SK-N-SH (cell line): ENCODE data around the gene NTN1. TPM values are rescaled to one million over a fixed set of nuclear protein-coding genes. Genes with fewer than 3 reads are reported as not detected.

Source experiments
- CTCF ChIA-PET: fragments of 300-600, 350-600 bp; formaldehyde crosslinking; extraction: SDS; loops from one replicate; lab custom pipeline; 2021; lab: Yijun Ruan, JAX
- POLR2A ChIA-PET: fragments of 350-600 bp; sonication (Branson Sonifier 250); formaldehyde crosslinking; extraction: SDS; loops from one replicate; lab custom pipeline; 2020; ENCODE audit warnings: antibody characterized with exemption, inconsistent platforms; lab: Yijun Ruan, JAX
- DNase-seq: peaks from one replicate; pipeline ENCODE4 v3.0.0; 2012
- H2AFZ ChIP-seq: fragments of 200-600 bp; sonication (generic); 2 replicates; pipeline ENCODE4 v1.8.1; 2016; ENCODE audit warnings: antibody characterized with exemption, mild to moderate bottlenecking, low read depth
- H3F3A ChIP-seq: fragments of 200-600 bp; sonication (generic); replicated peaks from 2 replicates; pipeline ENCODE3; 2016; ENCODE audit warnings: antibody characterized with exemption, mild to moderate bottlenecking; ENCODE audit not compliant: insufficient read depth
- H3K27ac ChIP-seq, 2 experiments: fragments of 200-500 bp in 1 of 2; fragments of 200-600 bp in 1 of 2; sonication (Bioruptor generic) in 1 of 2; sonication (generic), shearing (Covaris generic) in 1 of 2; 2 replicates each; pipeline versions ENCODE4 v1.5.1 to v1.6.1; 2014 to 2016; ENCODE audit warnings: low read depth in 2 of 2, inconsistent platforms in 1 of 2, low read length in 1 of 2, mild to moderate bottlenecking in 1 of 2, mixed read lengths in 1 of 2
- H3K27me3 ChIP-seq: fragments of 200-600 bp; sonication (generic), shearing (Covaris generic); 2 replicates; pipeline ENCODE4 v1.6.1; 2016; ENCODE audit warnings: mixed run types; ENCODE audit not compliant: insufficient read depth
- H3K36me3 ChIP-seq, 2 experiments: fragments of 200-500 bp in 1 of 2; fragments of 200-600 bp in 1 of 2; sonication (Bioruptor generic) in 1 of 2; sonication (generic) in 1 of 2; replicated peaks in 1 of 2; 2 replicates each; pipeline versions ENCODE3 to v1.5.1; 2014 to 2016; ENCODE audit warnings: low read length in 1 of 2, mild to moderate bottlenecking in 1 of 2; ENCODE audit not compliant: insufficient read depth in 2 of 2, control insufficient read depth in 1 of 2
- H3K4me1 ChIP-seq, 2 experiments: fragments of 200-500 bp in 1 of 2; fragments of 200-600 bp in 1 of 2; sonication (Bioruptor generic) in 1 of 2; sonication (generic), shearing (Covaris generic) in 1 of 2; 2 replicates each; pipeline versions ENCODE4 v1.5.1 to v1.6.1; 2014 to 2016; ENCODE audit warnings: low read depth in 1 of 2, low read length in 1 of 2, mixed run types in 1 of 2; ENCODE audit not compliant: insufficient read depth in 2 of 2, control insufficient read depth in 1 of 2
- H3K4me2 ChIP-seq: fragments of 200-600 bp; sonication (generic), shearing (Covaris generic); 2 replicates; pipeline ENCODE4 v1.6.1; 2017; ENCODE audit warnings: mixed run types
- H3K4me3 ChIP-seq, 2 experiments: fragments of 200-500 bp in 1 of 2; fragments of 200-600 bp in 1 of 2; sonication (Bioruptor generic) in 1 of 2; sonication (generic), shearing (Covaris generic) in 1 of 2; 2 replicates each; pipeline versions ENCODE4 v1.5.1 to v1.8.1; 2014 to 2016; ENCODE audit warnings: low read depth in 2 of 2, inconsistent platforms in 1 of 2, low read length in 1 of 2, mild to moderate bottlenecking in 1 of 2, mixed read lengths in 1 of 2, moderate library complexity in 1 of 2
- H3K79me2 ChIP-seq: fragments of 200-600 bp; sonication (generic); 2 replicates; pipeline ENCODE4 v1.8.1; 2017; ENCODE audit warnings: mild to moderate bottlenecking; ENCODE audit not compliant: insufficient read depth
- H3K9ac ChIP-seq: fragments of 200-600 bp; sonication (generic); 2 replicates; pipeline ENCODE4 v1.6.1; 2017; ENCODE audit warnings: mixed run types
- H3K9me2 ChIP-seq: fragments of 200-600 bp; sonication (generic); 2 replicates; pipeline ENCODE4 v1.6.1; 2017; ENCODE audit warnings: mixed run types
- H3K9me3 ChIP-seq: fragments of 200-600 bp; sonication (generic); 2 replicates; pipeline ENCODE4 v1.6.1; 2017; ENCODE audit warnings: mixed run types, mild to moderate bottlenecking, moderate library complexity
- H4K20me1 ChIP-seq: fragments of 200-600 bp; sonication (generic); 2 replicates; pipeline ENCODE4 v1.6.1; 2017; ENCODE audit warnings: mild to moderate bottlenecking, mixed run types; ENCODE audit not compliant: insufficient read depth
- EZH2phosphoT487 ChIP-seq: fragments of 200-600 bp; sonication (generic); IDR thresholded peaks from 2 replicates; pipeline ENCODE4 v1.6.1; 2017; ENCODE audit warnings: low read depth, mixed run types, mild to moderate bottlenecking, antibody characterized with exemption, moderate library complexity, borderline replicate concordance
- FOSL2 ChIP-seq: IDR thresholded peaks from 2 replicates; pipeline ENCODE4 v1.4.0; 2012; ENCODE audit warnings: low read depth, mild to moderate bottlenecking, moderate library complexity, borderline replicate concordance
- FOXJ3 ChIP-seq: sonication (generic); formaldehyde crosslinking; IDR thresholded peaks from 2 replicates; pipeline ENCODE4 v1.5.1; 2020; ENCODE audit warnings: mild to moderate bottlenecking, missing genetic modification reagents
- FOXM1 ChIP-seq: IDR thresholded peaks from 2 replicates; pipeline ENCODE4 v1.4.0; 2012; ENCODE audit warnings: low read depth, mild to moderate bottlenecking
- GABPA ChIP-seq: IDR thresholded peaks from 2 replicates; pipeline ENCODE4 v1.4.0; 2012; ENCODE audit warnings: low read depth, mild to moderate bottlenecking
- GATA2 ChIP-seq: sonication (generic); formaldehyde crosslinking; IDR thresholded peaks from 2 replicates; pipeline ENCODE4 v1.5.0; 2020; ENCODE audit warnings: mild to moderate bottlenecking, missing genetic modification reagents
- MEF2A ChIP-seq: IDR thresholded peaks from 2 replicates; pipeline ENCODE4 v1.4.0; 2012; ENCODE audit warnings: low read depth, borderline replicate concordance
- MXI1 ChIP-seq: IDR thresholded peaks from 2 replicates; pipeline ENCODE4 v1.6.1; 2012; ENCODE audit warnings: mild to moderate bottlenecking, low read depth, low read length, improper control_type of control experiment
- NRF1 ChIP-seq: IDR thresholded peaks from 2 replicates; pipeline ENCODE4 v1.6.1; 2012; ENCODE audit warnings: low read depth, mild to moderate bottlenecking, low read length
- POLR2AphosphoS5 ChIP-seq: IDR thresholded peaks from 2 replicates; pipeline ENCODE4 v1.6.1; 2012; ENCODE audit warnings: low read depth, low read length
- RCOR1 ChIP-seq: fragments of 150-350 bp; IDR thresholded peaks from 2 replicates; pipeline ENCODE4 v1.6.1; 2017; ENCODE audit warnings: antibody characterized with exemption, low read length
- TCF12 ChIP-seq: IDR thresholded peaks from 2 replicates; pipeline ENCODE4 v1.4.0; 2012
- TEAD4 ChIP-seq: IDR thresholded peaks from 2 replicates; pipeline ENCODE4 v1.4.0; 2012; ENCODE audit warnings: mild to moderate bottlenecking, borderline replicate concordance; ENCODE audit not compliant: insufficient read depth
- YY1 ChIP-seq: IDR thresholded peaks from 2 replicates; pipeline ENCODE4 v1.4.0; 2012; ENCODE audit warnings: low read depth, mild to moderate bottlenecking
- WGBS: methylation state at CpG from one replicate; pipeline ENCODE4 v1.1.6; 2017; ENCODE audit warnings: low lambda C conversion rate; 5-methylcytosine and 5-hydroxymethylcytosine counted together
- polyA plus RNA-seq, 3 experiments: library from polyadenylated mRNA; depleted of rRNA; stranded (reverse); fragments of >200 nt; gene quantifications; 2 replicates each; pipeline ENCODE4 v1.2.3, GENCODE V29; 2012
- TF ChIP-seq, protein P1 (sequence below): IDR thresholded peaks from 2 replicates; pipeline ENCODE4; 2012
- TF ChIP-seq, protein P2 (sequence below): IDR thresholded peaks from 2 replicates; pipeline ENCODE4 v1.4.0; 2012; ENCODE audit warnings: low read depth, borderline replicate concordance
- TF ChIP-seq, protein P3 (sequence below): IDR thresholded peaks from 2 replicates; pipeline ENCODE4 v1.4.0; 2012; ENCODE audit warnings: low read depth, borderline replicate concordance
- TF ChIP-seq, protein P4 (sequence below): fragments of 150-350 bp; IDR thresholded peaks from 2 replicates; pipeline ENCODE4 v1.6.1; 2016; ENCODE audit warnings: mild to moderate bottlenecking, low read depth, low read length

Gene NTN1
- polyA plus RNA-seq, 1 of the 3 experiments (the other 2 are of a cell fraction): 0.05 TPM

DNA sequence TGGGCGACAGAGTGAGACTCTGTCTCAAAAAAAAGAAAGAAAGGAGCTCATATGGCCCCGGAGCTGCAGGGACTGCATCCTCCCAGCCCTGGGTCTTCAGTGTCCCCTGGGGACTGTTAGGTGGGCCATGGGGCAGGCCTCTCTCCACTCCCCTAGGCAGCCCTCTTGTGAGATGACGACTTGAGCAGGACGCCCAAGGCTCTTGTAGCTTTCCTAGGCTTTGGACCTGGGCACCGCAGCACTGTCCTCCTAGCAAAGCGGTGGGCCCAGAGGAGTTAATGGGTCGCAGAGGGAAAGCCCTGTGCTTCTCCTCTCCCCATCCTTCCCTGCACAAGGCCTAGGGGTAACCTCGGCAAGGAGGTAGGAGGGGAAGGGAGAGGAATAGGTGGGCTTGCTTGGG, 202.2 kb downstream of the NTN1 start:
- ChIA-PET CTCF (interaction anchor here (1.1 kb wide), 1 partner anchor 68 kb away, joined by 3 read pairs; no protein-coding TSS in a partner anchor), POLR2A (no interaction called here)
- no peak for DNase-seq
- no peaks in the 10 kb centered on the region for H3K9me3 ChIP-seq
- no peaks in the 10 kb centered on the region for H3K27me3 ChIP-seq
- H3K4me3 ChIP-seq: no peak overlapping the region
- WGBS: 67% methylated on average over 7 of the region's 8 CpGs
- H3K9me2 ChIP-seq: no peaks in the 10 kb centered on the region
- no peak for TF ChIP-seq FOSL2
- TF ChIP-seq GATA2 (CRISPR knock-in tag): no peak
- TF ChIP-seq MXI1: no peak
- no peak for TF ChIP-seq NRF1
- TF ChIP-seq MEF2A: no peak
- TF ChIP-seq YY1: no peak
- no peak for TF ChIP-seq FOXM1
- TF ChIP-seq, protein P1, sequence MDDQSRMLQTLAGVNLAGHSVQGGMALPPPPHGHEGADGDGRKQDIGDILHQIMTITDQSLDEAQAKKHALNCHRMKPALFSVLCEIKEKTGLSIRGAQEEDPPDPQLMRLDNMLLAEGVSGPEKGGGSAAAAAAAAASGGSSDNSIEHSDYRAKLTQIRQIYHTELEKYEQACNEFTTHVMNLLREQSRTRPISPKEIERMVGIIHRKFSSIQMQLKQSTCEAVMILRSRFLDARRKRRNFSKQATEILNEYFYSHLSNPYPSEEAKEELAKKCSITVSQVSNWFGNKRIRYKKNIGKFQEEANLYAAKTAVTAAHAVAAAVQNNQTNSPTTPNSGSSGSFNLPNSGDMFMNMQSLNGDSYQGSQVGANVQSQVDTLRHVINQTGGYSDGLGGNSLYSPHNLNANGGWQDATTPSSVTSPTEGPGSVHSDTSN: no peak
- TF ChIP-seq POLR2AphosphoS5: no peak
- no peak for TF ChIP-seq TEAD4
- TF ChIP-seq RCOR1: no peak
- no peak for TF ChIP-seq TCF12
- TF ChIP-seq, protein P2, sequence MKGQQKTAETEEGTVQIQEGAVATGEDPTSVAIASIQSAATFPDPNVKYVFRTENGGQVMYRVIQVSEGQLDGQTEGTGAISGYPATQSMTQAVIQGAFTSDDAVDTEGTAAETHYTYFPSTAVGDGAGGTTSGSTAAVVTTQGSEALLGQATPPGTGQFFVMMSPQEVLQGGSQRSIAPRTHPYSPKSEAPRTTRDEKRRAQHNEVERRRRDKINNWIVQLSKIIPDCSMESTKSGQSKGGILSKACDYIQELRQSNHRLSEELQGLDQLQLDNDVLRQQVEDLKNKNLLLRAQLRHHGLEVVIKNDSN: no peak
- no peak for TF ChIP-seq GABPA
- TF ChIP-seq, protein P3, sequence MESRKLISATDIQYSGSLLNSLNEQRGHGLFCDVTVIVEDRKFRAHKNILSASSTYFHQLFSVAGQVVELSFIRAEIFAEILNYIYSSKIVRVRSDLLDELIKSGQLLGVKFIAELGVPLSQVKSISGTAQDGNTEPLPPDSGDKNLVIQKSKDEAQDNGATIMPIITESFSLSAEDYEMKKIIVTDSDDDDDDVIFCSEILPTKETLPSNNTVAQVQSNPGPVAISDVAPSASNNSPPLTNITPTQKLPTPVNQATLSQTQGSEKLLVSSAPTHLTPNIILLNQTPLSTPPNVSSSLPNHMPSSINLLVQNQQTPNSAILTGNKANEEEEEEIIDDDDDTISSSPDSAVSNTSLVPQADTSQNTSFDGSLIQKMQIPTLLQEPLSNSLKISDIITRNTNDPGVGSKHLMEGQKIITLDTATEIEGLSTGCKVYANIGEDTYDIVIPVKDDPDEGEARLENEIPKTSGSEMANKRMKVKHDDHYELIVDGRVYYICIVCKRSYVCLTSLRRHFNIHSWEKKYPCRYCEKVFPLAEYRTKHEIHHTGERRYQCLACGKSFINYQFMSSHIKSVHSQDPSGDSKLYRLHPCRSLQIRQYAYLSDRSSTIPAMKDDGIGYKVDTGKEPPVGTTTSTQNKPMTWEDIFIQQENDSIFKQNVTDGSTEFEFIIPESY: no peak
- no peak for TF ChIP-seq EZH2phosphoT487
- no peak for TF ChIP-seq FOXJ3
- TF ChIP-seq, protein P4, sequence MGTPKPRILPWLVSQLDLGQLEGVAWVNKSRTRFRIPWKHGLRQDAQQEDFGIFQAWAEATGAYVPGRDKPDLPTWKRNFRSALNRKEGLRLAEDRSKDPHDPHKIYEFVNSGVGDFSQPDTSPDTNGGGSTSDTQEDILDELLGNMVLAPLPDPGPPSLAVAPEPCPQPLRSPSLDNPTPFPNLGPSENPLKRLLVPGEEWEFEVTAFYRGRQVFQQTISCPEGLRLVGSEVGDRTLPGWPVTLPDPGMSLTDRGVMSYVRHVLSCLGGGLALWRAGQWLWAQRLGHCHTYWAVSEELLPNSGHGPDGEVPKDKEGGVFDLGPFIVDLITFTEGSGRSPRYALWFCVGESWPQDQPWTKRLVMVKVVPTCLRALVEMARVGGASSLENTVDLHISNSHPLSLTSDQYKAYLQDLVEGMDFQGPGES: no peak
- H3K9ac ChIP-seq: no peak overlapping the region
- H3K27ac ChIP-seq: no peak overlapping the region
- H3K79me2 ChIP-seq: no peaks in the 10 kb centered on the region
- no peaks in the 10 kb centered on the region for H3K4me1 ChIP-seq
- no peak overlapping the region for H3K4me2 ChIP-seq
- no peaks in the 10 kb centered on the region for H3K36me3 ChIP-seq
- H2AFZ ChIP-seq: no peak overlapping the region
- no peaks in the 10 kb centered on the region for H4K20me1 ChIP-seq
- H3F3A ChIP-seq: no peaks in the 10 kb centered on the region
